HT-29 (cell line): ENCODE measurements around the gene PDK2. TPM values are rescaled to one million over a fixed set of nuclear protein-coding genes. Genes with fewer than 3 reads are reported as not detected.
A peak's percentile ranks its signal among the peaks of the same experiment; 100 is the strongest.

Experiments
- DNase-seq: peaks from one replicate; pipeline ENCODE4 v3.0.0-alpha.2; 2015; ENCODE audit warnings: low spot score
- total RNA-seq: library from RNA; depleted of rRNA; stranded (reverse); fragments of >200 nt; shearing (Covaris generic); gene quantifications from 2 replicates; pipeline ENCODE4 v1.2.3, GENCODE V29; 2014; rRNA removed

Gene PDK2
- 31.3 and 31.9 TPM in 2 replicates for total RNA-seq

DNA sequence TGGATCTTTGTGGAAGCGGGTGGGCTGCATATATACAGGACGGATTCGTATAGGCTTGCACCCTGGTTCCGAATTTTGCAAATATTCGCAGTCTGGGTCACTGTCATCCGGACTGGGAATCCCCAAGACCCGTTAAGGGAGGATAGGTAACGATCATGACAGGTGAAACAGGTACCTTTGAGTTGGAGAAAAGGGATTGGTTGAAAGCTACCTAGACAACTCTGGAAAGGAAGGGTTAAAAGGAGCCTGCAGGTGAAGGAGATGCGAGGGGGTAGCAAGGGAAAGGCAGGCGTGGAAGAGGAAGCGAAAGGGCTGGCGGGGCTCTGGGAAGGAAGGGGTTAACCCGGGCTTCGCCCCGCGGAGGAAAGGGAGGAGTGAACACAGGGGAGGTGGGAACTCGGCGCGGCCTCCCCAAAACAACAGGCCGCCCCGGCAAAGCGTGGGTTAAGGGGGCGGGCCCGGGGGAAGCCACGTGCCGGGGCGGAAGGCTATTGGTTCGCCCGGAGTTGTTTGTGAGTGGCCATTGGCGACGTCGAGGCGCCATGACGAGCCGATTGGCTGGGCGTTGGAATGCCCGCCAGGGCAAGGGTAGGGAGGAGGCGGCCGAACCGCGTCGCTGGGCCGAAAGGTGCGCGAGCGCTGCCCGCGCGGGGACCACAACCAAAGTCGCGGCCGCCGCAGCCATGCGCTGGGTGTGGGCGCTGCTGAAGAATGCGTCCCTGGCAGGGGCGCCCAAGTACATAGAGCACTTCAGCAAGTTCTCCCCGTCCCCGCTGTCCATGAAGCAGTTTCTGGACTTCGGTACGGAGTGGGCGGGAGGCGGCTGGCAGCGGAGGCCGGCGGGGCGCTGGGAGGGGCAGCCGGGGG lies at the start of gene PDK2:
TSS of gene PDK2 (plus strand) at position 599 of the 867 bp plus-strand sequence. CDS start at position 684, 85 bp downstream.
- peak; percentile 95 for DNase-seq

DNA sequence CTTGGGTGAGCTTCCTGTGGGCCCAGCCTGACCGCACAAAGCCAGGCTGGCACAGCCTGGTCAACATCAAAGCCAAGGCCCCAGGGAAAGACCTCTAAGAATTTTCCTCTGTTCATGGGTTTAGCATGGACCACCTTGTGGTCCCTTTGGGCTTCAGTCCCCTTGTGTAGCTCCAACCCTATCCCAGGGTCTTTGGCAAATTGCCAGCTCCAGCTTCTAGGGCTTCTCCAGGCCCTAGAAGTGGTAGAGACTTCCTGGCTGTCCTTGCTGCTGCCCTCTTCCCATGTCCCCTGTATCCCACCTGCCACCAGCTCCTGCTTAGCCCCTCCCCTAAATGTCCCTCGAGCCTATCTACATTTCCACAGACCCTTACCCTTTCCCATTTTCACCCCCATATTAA lies 49.0 kb upstream of the PDK2 start:
- DNase-seq: no peak

GRCh38 chr17:50046667-50047066 lies 48.5 kb upstream of the PDK2 start:
- DNase-seq: no peak

DNA sequence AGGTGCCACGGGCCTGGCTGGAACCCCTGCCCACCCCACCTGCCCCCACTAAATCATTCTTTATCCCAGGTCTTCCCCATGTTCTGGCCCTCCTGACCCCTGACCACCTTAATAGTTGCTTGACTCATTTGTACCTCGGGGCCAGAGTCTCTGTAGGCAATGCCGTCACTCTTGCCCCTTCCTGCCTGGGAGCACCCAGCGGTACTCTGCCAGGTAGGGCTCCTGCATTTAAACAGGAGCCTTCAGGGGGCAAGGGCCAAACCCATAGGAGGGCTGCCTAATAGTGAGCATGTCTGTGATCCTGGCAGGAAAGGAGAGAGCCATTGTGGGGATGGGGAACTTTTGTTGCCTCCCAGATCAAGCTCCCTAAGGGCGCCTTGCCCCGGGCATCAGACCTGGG lies 48.1 kb upstream of the PDK2 start:
- no peak for DNase-seq

GRCh38 chr17:50047488-50048126 lies 47.5 kb upstream of the PDK2 start:
- DNase-seq: no peak

GRCh38 chr17:50048146-50048720 lies 46.9 kb upstream of the PDK2 start:
- DNase-seq: no peak

- DNase-seq: no peak
Observed at GRCh38 chr17:50048988-50049387, 46.2 kb upstream of the PDK2 start.

GRCh38 chr17:50049636-50050035 lies 45.5 kb upstream of the PDK2 start:
- peak; percentile 54 for DNase-seq

GRCh38 chr17:50050431-50051032 lies 44.6 kb upstream of the PDK2 start:
- no peak for DNase-seq

- DNase-seq: peak; percentile 82
Observed at GRCh38 chr17:50051082-50051576, 44.0 kb upstream of the PDK2 start.

GRCh38 chr17:50051606-50052005 lies 43.5 kb upstream of the PDK2 start:
- no peak for DNase-seq

GRCh38 chr17:50052241-50052796 lies 42.8 kb upstream of the PDK2 start:
- peak; percentile 61 for DNase-seq

- peak; percentile 46 for DNase-seq
Observed at GRCh38 chr17:50052822-50053653, 42.1 kb upstream of the PDK2 start.

DNA sequence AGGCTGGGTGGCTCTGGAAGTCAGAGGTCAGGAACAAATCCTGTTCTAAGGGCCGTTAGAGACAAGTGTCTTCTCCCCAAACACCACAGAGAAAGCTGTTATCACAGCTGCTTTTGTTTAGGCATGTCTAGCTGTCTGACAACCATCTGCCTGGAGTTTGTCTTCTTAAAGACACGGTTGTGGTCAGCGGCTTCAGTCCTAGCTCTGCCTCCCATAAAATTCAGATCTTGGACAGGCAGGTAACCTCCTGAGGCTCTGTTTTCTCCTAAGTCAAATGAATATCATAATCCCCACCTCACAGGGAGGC lies 41.5 kb upstream of the PDK2 start:
- no peak for DNase-seq

GRCh38 chr17:50055055-50055425 lies 40.1 kb upstream of the PDK2 start:
- DNase-seq: peak; percentile 92

GRCh38 chr17:50055426-50056216 lies 39.5 kb upstream of the PDK2 start, which contains the start of gene ITGA3:
Gene ITGA3, plus strand, starts transcription at chr17:50056110. Its CDS starts 330 bp downstream, at chr17:50056440.
- peak; percentile 94 for DNase-seq

DNA sequence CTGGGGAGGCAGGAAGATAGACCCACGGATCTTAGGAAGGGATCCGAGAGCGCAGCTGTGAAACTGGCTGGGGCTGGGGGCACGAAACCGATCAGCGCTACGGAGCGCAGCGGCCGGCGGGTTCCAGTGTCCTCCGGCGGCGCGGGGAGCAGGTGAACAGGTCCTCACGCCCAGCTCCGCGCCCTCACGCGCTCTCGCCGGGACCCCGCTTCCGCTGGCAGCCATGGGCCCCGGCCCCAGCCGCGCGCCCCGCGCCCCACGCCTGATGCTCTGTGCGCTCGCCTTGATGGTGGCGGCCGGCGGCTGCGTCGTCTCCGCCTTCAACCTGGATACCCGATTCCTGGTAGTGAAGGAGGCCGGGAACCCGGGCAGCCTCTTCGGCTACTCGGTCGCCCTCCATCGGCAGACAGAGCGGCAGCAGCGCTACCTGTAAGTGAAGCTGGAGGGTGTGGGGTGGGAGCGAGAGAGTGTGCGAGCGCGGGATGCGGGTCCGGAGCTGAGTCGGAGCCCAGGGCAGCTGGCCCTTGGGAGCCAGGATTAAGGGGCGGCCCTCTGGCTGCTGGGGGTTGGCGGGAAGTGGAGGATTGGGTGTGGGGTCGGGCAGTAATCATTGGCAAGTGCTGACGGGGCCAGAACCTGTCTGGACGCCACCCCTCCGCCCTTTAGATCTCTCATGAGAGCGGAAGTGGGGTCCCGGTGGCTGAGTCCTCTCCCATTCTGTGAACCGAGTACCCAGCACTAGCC lies 38.8 kb upstream of the PDK2 start:
- DNase-seq: peak; percentile 76

DNA sequence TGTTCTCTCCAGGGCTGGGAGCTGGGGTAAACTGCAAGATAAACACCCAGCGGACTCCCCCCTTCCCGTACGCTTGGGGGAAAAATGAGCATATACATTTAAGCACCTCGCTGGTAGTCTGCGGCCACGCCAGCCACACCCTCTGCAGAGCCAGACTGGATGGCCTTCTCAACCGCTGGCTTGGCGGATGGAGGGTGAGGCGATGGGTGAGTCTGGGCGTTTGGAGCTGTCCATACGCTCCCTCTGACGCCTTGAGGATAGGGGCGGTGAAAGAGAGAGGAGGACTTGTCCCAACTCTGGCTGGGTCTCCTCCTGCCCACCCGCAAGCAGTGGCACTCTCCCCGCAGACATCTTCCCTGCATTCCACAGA lies 38.2 kb upstream of the PDK2 start:
- peak; percentile 69 for DNase-seq

DNA sequence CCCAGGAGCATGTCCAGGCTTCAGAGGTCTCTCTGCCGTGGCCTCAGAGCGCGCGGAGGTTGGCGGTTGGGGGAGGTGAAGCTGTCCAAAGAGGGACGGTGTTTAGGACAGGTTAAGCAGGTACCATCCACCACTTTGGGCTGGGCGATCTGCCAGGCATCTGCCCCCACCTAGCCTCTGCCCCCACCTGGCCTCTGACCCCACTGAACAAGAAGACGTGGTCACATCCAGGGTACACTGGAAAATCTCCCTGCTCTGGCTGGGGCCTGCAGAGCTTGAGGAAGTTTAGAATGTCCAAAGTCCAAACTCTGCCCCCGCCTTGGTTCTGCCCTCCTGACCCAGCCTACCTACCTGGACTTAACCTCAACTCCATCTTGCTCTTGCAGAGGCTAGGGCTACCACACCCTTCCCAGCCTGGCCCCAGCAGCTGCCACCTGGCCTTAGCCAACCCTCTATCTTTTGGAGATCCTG lies 37.6 kb upstream of the PDK2 start:
- DNase-seq: peak; percentile 45
